K562 (cell line): ENCODE data around the gene NTRK3. TPM values are rescaled to one million over a fixed set of nuclear protein-coding genes. Genes with fewer than 3 reads are reported as not detected.

ENCODE experiments used
- ATAC-seq: fragments of 200-7000 bp; cut with Tn5 transposase; 3 replicates; pipeline ENCODE4 v1.9.1; 2020; ENCODE audit warnings: moderate library complexity
- BruUV-seq: library from RNA; stranded (reverse); fragments of 400-500 nt; replicated peaks from 2 replicates; lab custom pipeline; 2021; lab: Mats Ljungman, UMichigan
- CTCF ChIA-PET: fragments of 300-600 bp; formaldehyde crosslinking; extraction: SDS; loops from one replicate; lab custom pipeline; 2021; ENCODE audit warnings: low intra/inter-chr PET ratio; lab: Yijun Ruan, JAX
- POLR2A ChIA-PET: fragments of 300-600, 350-650 bp; sonication (Branson Sonifier 250); formaldehyde crosslinking; extraction: SDS; loops from one replicate; lab custom pipeline; 2021; ENCODE audit warnings: antibody characterized with exemption, inconsistent platforms; lab: Yijun Ruan, JAX
- DNase-seq, 4 experiments: peaks; one replicate each; pipeline versions ENCODE4 v3.0.0 to v3.0.0-alpha.2; 2011 to 2018; ENCODE audit warnings: low spot score in 3 of 4, mixed read lengths in 3 of 4; ENCODE audit errors: extremely low read depth in 1 of 4
- FAIRE-seq: peaks from 2 replicates; lab custom pipeline; 2011; peaks lifted over from hg19 to GRCh38; lab: Jason Lieb, UNC
- H2AFZ ChIP-seq: 2 replicates; pipeline ENCODE4 v1.6.0; 2011; ENCODE audit warnings: low read depth, low read length, control low read depth, inconsistent platforms
- H3K27ac ChIP-seq: fragments of 200-600 bp; 3 replicates; pipeline ENCODE4 v1.8.0; 2011; ENCODE audit warnings: low read depth, mild to moderate bottlenecking, control low read depth, inconsistent platforms, low read length, moderate library complexity, mixed read lengths; ENCODE audit errors: extremely low read depth
- H3K27me3 ChIP-seq, 2 experiments: fragments of 300-600 bp in 1 of 2; 2 replicates in 1 of 2; 3 replicates in 1 of 2; pipeline versions ENCODE4 v1.6.0 to v1.8.0; 2011; ENCODE audit warnings: inconsistent platforms in 2 of 2, low read length in 2 of 2, mild to moderate bottlenecking in 1 of 2, mixed read lengths in 1 of 2, moderate library complexity in 1 of 2; ENCODE audit not compliant: control insufficient read depth in 2 of 2, insufficient read depth in 2 of 2
- H3K36me3 ChIP-seq: fragments of 300-600 bp; 3 replicates; pipeline ENCODE4 v1.8.0; 2011; ENCODE audit warnings: mild to moderate bottlenecking, low read length, inconsistent platforms; ENCODE audit not compliant: control insufficient read depth, insufficient read depth
- H3K4me1 ChIP-seq, 2 experiments: fragments of 200-600 bp in 1 of 2; replicated peaks in 1 of 2; 2 replicates in 1 of 2; 3 replicates in 1 of 2; pipeline versions ENCODE4 v1.5.1 to v1.8.0; 2011; ENCODE audit warnings: inconsistent platforms in 2 of 2, low read length in 2 of 2, mild to moderate bottlenecking in 1 of 2, mixed read lengths in 1 of 2, moderate library complexity in 1 of 2; ENCODE audit not compliant: control insufficient read depth in 2 of 2, insufficient read depth in 2 of 2
- H3K4me2 ChIP-seq: 2 replicates; pipeline ENCODE4 v1.6.1; 2011; ENCODE audit warnings: low read length, control low read depth, inconsistent platforms, mixed read lengths; ENCODE audit not compliant: insufficient read depth
- H3K4me3 ChIP-seq: fragments of 200-600 bp; sonication (generic), shearing (Covaris generic); 2 replicates; pipeline ENCODE4 v1.5.1; 2016; ENCODE audit warnings: control low read depth, inconsistent platforms
- H3K79me2 ChIP-seq: fragments of 200-600 bp; 3 replicates; pipeline ENCODE4 v1.8.0; 2011; ENCODE audit warnings: low read length, inconsistent platforms; ENCODE audit not compliant: control insufficient read depth, insufficient read depth
- H3K9ac ChIP-seq, 2 experiments: 2 replicates each; pipeline versions ENCODE4 v1.6.0 to v1.6.1; 2011; ENCODE audit warnings: low read depth in 2 of 2, low read length in 2 of 2, control low read depth in 1 of 2, inconsistent platforms in 1 of 2, mild to moderate bottlenecking in 1 of 2, mixed read lengths in 1 of 2; ENCODE audit not compliant: insufficient read depth in 1 of 2
- H3K9me1 ChIP-seq: one replicate; pipeline ENCODE4 v1.6.0; 2011; ENCODE audit warnings: inconsistent platforms, mild to moderate bottlenecking, low read length, moderate library complexity; ENCODE audit not compliant: control insufficient read depth, insufficient read depth
- H3K9me3 ChIP-seq: replicated peaks from 2 replicates; pipeline ENCODE4 v1.5.1; 2011; ENCODE audit warnings: low read depth, low read length, inconsistent platforms; ENCODE audit not compliant: control insufficient read depth, insufficient read depth
- H4K20me1 ChIP-seq: replicated peaks from 2 replicates; pipeline ENCODE4 v1.6.1; 2011; ENCODE audit warnings: low read length, inconsistent platforms, mixed read lengths; ENCODE audit not compliant: control insufficient read depth, insufficient read depth
- DACH1 ChIP-seq: fragments of 450-650 bp; IDR thresholded peaks from 2 replicates; pipeline ENCODE4 v1.6.1; 2018; ENCODE audit not compliant: partially characterized antibody
- ELF2 ChIP-seq: fragments of 250-450 bp; sonication (Bioruptor Pico); IDR thresholded peaks from 2 replicates; pipeline ENCODE4 v1.5.0; 2021; ENCODE audit warnings: mild to moderate bottlenecking
- ZNF133 ChIP-seq: fragments of 250-450 bp; sonication (Bioruptor Pico); IDR thresholded peaks from 2 replicates; pipeline ENCODE4 v1.4.0; 2020; ENCODE audit warnings: mild to moderate bottlenecking
- ZNF407 ChIP-seq: fragments of 450-650 bp; IDR thresholded peaks from 2 replicates; pipeline ENCODE4 v1.6.1; 2016; ENCODE audit warnings: low read depth
- WGBS: fragments of 100-300 bp; shearing (Covaris generic); methylation state at CpG from one replicate; pipeline ENCODE4 v1.1.6; 2016; ENCODE audit warnings: low coverage, mixed read lengths; ENCODE audit not compliant: insufficient coverage; ENCODE audit errors: missing lambda C conversion rate; 5-methylcytosine and 5-hydroxymethylcytosine counted together
- in situ Hi-C: fragments of 300-500 bp; cut with MboI; formaldehyde crosslinking; loops from 4 replicates; pipeline ENCODE4 v1.15.0; 2018; ENCODE audit warnings: inconsistent platforms, mixed read lengths
- intact Hi-C: fragments of 100-400 bp; cut with micrococcal nuclease; formaldehyde crosslinking; loops from 2 replicates; pipeline ENCODE4 v1.14.2; 2022
- polyA plus RNA-seq, 8 experiments: library from polyadenylated mRNA; depleted of rRNA in 4 of 8; stranded (reverse) in 5 of 8; unstranded in 3 of 8; fragments of >200 nt; fragmentation: Nextera tagmentation in 2 of 8; fragmentation: Illumina TruSeq in 1 of 8; extraction: Ambion mirVana in 2 of 8; extraction: Trizol in 1 of 8; gene quantifications; 2 replicates each; pipeline versions ENCODE4 v1.2.1 to v1.2.3, GENCODE V29; 2011 to 2014; ENCODE audit warnings: inconsistent platforms in 1 of 8, missing spikeins in 1 of 8
- total RNA-seq, 7 experiments: library from RNA; depleted of rRNA in 6 of 7; stranded (reverse); fragments of >200 nt in 6 of 7; fragmentation: Illumina TruSeq in 2 of 7; extraction: Trizol in 2 of 7; gene quantifications; 2 replicates each; pipeline versions ENCODE4 v1.2.1 to v1.2.3, GENCODE V29; 2011 to 2021; ENCODE audit warnings: low replicate concordance in 1 of 7

NTRK3 gene
- total and polyA plus RNA-seq, 9 of the 15 experiments (the other 6 are each of a cell fraction or from before 2014, with no cell fraction given), result 0.11 to 0.13 TPM; not detected in 7

- BruUV-seq, result no TSS peak
- no peak overlapping the region for H3K4me3 ChIP-seq
- POLR2A ChIA-PET, result no interaction called here
- H3K36me3 ChIP-seq, result no peaks in the 10 kb centered on the region
- H3K9ac ChIP-seq, result no peak overlapping the region
- H3K79me2 ChIP-seq, result no peaks in the 10 kb centered on the region
- no peak for TF ChIP-seq ELF2 (CRISPR knock-in tag)
- TF ChIP-seq ZNF407, result no peak
- TF ChIP-seq ZNF133, result no peak
- no peak for TF ChIP-seq DACH1
- TF ChIP-seq, all 486 proteins: peak for 0
- no peaks in the 10 kb centered on the region for H3K9me1 ChIP-seq
- DNase-seq (no peak), ATAC-seq (no peak), FAIRE-seq (no peak)
- no peak overlapping the region for H3K27ac ChIP-seq
- H3K9me3 ChIP-seq, result no peaks in the 10 kb centered on the region
- H3K27me3 ChIP-seq, result peaks cover 0 to 22% of the 10 kb centered on the region in 2 experiments; a peak in 3 of 5 replicates
- in situ Hi-C loops, result no loop called here
- no peaks in the 10 kb centered on the region for H4K20me1 ChIP-seq
- H3K4me1 ChIP-seq, result no peaks in the 10 kb centered on the region
- CTCF ChIA-PET, result no interaction called here
- H2AFZ ChIP-seq, result no peak overlapping the region
- WGBS, result 0% methylated on average over 3 of the region's 3 CpGs
- intact Hi-C loops, result no loop called here
- no peak overlapping the region for H3K4me2 ChIP-seq
Measured at GRCh38 chr15:87947560-87947959, 309.0 kb downstream of the NTRK3 start.
